Body of pancreas (tissue), 4 donors: Measurements from ENCODE around the gene FOXE3.

Experiments
- CTCF ChIP-seq, 7 experiments: fragments of 450-650 bp in 4 of 7; fragments of 200-600 bp in 3 of 7; sonication (generic) in 3 of 7; IDR thresholded peaks; one replicate each; pipeline ENCODE4 v1.5.1; 2016 to 2019; ENCODE audit warnings: antibody characterized with exemption in 7 of 7
- POLR2A ChIP-seq, 3 donors: fragments of 450-650 bp; IDR thresholded peaks; one replicate each; pipeline ENCODE4 v1.6.1; 2016; ENCODE audit warnings: antibody characterized with exemption in 3 of 3, mild to moderate bottlenecking in 2 of 3

GRCh38 chr1:47442842-47443529 lies 26.9 kb downstream of the FOXE3 start:
- TF ChIP-seq CTCF (IDR thresholded peaks at IDR 0.05): no peak
- TF ChIP-seq POLR2A (IDR thresholded peaks at IDR 0.05): no peak
